HEK293 (cell line): ENCODE measurements around the gene GRK2.

Source experiments
- CTCF ChIP-seq: fragments of 450-650 bp; formaldehyde crosslinking; IDR thresholded peaks from 2 replicates; pipeline ENCODE4 v1.5.1; 2016; ENCODE audit warnings: missing biosample characterization, missing genetic modification characterization
- PBX3 ChIP-seq: sonication (generic); formaldehyde crosslinking; IDR thresholded peaks from 2 replicates; pipeline ENCODE4 v1.8.1; 2022; ENCODE audit warnings: mild to moderate bottlenecking, moderate library complexity, missing genetic modification reagents
- TCF7L2 ChIP-seq: IDR thresholded peaks from 2 replicates; pipeline ENCODE4 v1.6.1; 2011; ENCODE audit warnings: low read depth, mild to moderate bottlenecking, inconsistent platforms, low read length, moderate library complexity, borderline replicate concordance
- ZFP41 ChIP-seq: fragments of 450-650 bp; formaldehyde crosslinking; IDR thresholded peaks from 2 replicates; pipeline ENCODE4 v1.5.1; 2016; ENCODE audit warnings: missing biosample characterization, missing genetic modification characterization, borderline replicate concordance
- ZNF24 ChIP-seq: fragments of 450-650 bp; formaldehyde crosslinking; IDR thresholded peaks from 2 replicates; pipeline ENCODE4 v1.5.1; 2016; ENCODE audit warnings: missing biosample characterization, missing genetic modification characterization
- ZNF266 ChIP-seq: fragments of 450-650 bp; formaldehyde crosslinking; IDR thresholded peaks from 2 replicates; pipeline ENCODE4 v1.5.1; 2016; ENCODE audit warnings: missing biosample characterization, missing genetic modification characterization, low read depth
- ZNF274 ChIP-seq, 2 experiments: fragments of 200-500 bp in 1 of 2; fragments of 450-650 bp in 1 of 2; sonication (Bioruptor generic) in 1 of 2; formaldehyde crosslinking in 1 of 2; IDR thresholded peaks; 2 replicates each; pipeline versions ENCODE4 v1.5.1 to v1.6.1; 2014 to 2016; ENCODE audit warnings: borderline replicate concordance in 1 of 2, inconsistent platforms in 1 of 2, low read length in 1 of 2, missing biosample characterization in 1 of 2, missing genetic modification characterization in 1 of 2
- ZNF513 ChIP-seq: fragments of 450-650 bp; IDR thresholded peaks from 2 replicates; pipeline ENCODE4 v1.5.1; 2018; ENCODE audit warnings: missing biosample characterization, missing genetic modification characterization
- ZNF626 ChIP-seq: fragments of 450-650 bp; sonication (Bioruptor Pico); formaldehyde crosslinking; IDR thresholded peaks from 2 replicates; pipeline ENCODE4 v1.5.1; 2018; ENCODE audit warnings: missing biosample characterization, missing genetic modification characterization, inconsistent platforms
- ZNF639 ChIP-seq: fragments of 450-650 bp; formaldehyde crosslinking; IDR thresholded peaks from 2 replicates; pipeline ENCODE4 v1.5.1; 2016; ENCODE audit warnings: missing biosample characterization, missing genetic modification characterization
- ZNF677 ChIP-seq: fragments of 450-650 bp; IDR thresholded peaks from 2 replicates; pipeline ENCODE4 v1.5.0; 2018; ENCODE audit warnings: missing biosample characterization, mild to moderate bottlenecking, missing genetic modification characterization, moderate library complexity
- TF ChIP-seq, protein P1 (sequence below): fragments of 450-650 bp; formaldehyde crosslinking; IDR thresholded peaks from 2 replicates; pipeline ENCODE4 v1.5.1; 2016; ENCODE audit warnings: missing biosample characterization, missing genetic modification characterization, low read depth
- TF ChIP-seq, protein P2 (sequence below): fragments of 450-650 bp; formaldehyde crosslinking; IDR thresholded peaks from 2 replicates; pipeline ENCODE4 v1.5.1; 2016; ENCODE audit warnings: missing biosample characterization, missing genetic modification characterization

DNA sequence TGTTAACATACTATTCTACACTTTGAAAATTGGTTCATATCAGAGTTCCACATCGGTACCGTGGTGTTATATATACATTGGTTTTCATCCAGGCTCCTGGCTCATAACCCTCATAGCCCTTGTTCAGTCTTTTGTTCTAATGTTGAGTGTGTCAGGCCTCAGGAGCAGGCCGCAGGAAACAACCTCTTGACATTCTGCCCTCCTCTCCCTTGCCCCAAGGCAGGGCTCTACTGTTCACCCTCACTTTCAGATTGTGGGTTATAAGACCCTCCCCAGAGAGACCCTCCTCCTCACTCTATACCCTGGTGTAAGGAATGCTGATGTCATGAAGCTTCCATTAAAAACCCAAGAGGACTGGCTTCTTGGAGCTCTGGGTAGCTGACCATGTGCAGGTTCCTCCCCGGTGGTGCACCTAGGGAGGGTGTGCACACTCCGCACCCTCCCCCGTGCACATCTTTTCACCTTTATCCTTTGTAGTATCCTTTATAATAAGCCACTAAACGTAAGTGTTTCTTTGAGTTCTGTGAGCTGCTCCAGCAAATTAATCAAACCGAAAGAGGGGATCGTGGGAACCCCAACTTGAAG is 49.1 kb downstream of the GRK2 start:
- TF ChIP-seq ZNF274 (IDR thresholded peaks at IDR 0.05; ENCODE audit: low read length) (no peak), ZNF274 (tag by site-specific recombination; IDR thresholded peaks at IDR 0.05; ENCODE audit: borderline replicate concordance) (no peak), ZNF677 (no peak), CTCF (tag by site-specific recombination) (no peak), ZNF639 (tag by site-specific recombination) (no peak), ZNF266 (tag by site-specific recombination) (no peak), TCF7L2 (no peak), ZFP41 (tag by site-specific recombination) (no peak), PBX3 (CRISPR knock-in tag) (no peak), ZNF626 (no peak), ZNF24 (tag by site-specific recombination) (no peak), ZNF513 (no peak)
- TF ChIP-seq, protein P1, sequence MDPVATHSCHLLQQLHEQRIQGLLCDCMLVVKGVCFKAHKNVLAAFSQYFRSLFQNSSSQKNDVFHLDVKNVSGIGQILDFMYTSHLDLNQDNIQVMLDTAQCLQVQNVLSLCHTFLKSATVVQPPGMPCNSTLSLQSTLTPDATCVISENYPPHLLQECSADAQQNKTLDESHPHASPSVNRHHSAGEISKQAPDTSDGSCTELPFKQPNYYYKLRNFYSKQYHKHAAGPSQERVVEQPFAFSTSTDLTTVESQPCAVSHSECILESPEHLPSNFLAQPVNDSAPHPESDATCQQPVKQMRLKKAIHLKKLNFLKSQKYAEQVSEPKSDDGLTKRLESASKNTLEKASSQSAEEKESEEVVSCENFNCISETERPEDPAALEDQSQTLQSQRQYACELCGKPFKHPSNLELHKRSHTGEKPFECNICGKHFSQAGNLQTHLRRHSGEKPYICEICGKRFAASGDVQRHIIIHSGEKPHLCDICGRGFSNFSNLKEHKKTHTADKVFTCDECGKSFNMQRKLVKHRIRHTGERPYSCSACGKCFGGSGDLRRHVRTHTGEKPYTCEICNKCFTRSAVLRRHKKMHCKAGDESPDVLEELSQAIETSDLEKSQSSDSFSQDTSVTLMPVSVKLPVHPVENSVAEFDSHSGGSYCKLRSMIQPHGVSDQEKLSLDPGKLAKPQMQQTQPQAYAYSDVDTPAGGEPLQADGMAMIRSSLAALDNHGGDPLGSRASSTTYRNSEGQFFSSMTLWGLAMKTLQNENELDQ (tag by site-specific recombination): no peak
- TF ChIP-seq, protein P2, sequence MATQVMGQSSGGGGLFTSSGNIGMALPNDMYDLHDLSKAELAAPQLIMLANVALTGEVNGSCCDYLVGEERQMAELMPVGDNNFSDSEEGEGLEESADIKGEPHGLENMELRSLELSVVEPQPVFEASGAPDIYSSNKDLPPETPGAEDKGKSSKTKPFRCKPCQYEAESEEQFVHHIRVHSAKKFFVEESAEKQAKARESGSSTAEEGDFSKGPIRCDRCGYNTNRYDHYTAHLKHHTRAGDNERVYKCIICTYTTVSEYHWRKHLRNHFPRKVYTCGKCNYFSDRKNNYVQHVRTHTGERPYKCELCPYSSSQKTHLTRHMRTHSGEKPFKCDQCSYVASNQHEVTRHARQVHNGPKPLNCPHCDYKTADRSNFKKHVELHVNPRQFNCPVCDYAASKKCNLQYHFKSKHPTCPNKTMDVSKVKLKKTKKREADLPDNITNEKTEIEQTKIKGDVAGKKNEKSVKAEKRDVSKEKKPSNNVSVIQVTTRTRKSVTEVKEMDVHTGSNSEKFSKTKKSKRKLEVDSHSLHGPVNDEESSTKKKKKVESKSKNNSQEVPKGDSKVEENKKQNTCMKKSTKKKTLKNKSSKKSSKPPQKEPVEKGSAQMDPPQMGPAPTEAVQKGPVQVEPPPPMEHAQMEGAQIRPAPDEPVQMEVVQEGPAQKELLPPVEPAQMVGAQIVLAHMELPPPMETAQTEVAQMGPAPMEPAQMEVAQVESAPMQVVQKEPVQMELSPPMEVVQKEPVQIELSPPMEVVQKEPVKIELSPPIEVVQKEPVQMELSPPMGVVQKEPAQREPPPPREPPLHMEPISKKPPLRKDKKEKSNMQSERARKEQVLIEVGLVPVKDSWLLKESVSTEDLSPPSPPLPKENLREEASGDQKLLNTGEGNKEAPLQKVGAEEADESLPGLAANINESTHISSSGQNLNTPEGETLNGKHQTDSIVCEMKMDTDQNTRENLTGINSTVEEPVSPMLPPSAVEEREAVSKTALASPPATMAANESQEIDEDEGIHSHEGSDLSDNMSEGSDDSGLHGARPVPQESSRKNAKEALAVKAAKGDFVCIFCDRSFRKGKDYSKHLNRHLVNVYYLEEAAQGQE (tag by site-specific recombination): no peak
